HepG2 (cell line): ENCODE measurements around the gene CRTAC1. TPM values are rescaled to one million over a fixed set of nuclear protein-coding genes. Genes with fewer than 3 reads are reported as not detected.

Source experiments
- ATAC-seq: fragments of 200-7000 bp; cut with Tn5 transposase; 3 replicates; pipeline ENCODE4 v1.9.1; 2020; ENCODE audit warnings: mild to moderate bottlenecking, moderate library complexity
- BruUV-seq: library from RNA; stranded (reverse); fragments of 400-500 nt; replicated peaks from 2 replicates; lab custom pipeline; 2021; lab: Mats Ljungman, UMichigan
- CTCF ChIA-PET: fragments of 300-600 bp; formaldehyde crosslinking; extraction: SDS; loops from one replicate; lab custom pipeline; 2021; ENCODE audit warnings: low total read pairs, inconsistent platforms, low intra/inter-chr PET ratio; lab: Yijun Ruan, JAX
- POLR2A ChIA-PET: fragments of 350-600 bp; sonication (Branson Sonifier 250); formaldehyde crosslinking; loops from one replicate; lab custom pipeline; 2020; ENCODE audit warnings: antibody characterized with exemption, inconsistent platforms; lab: Yijun Ruan, JAX
- DNase-seq: peaks from one replicate; pipeline ENCODE4 v3.0.0-alpha.2; 2015; ENCODE audit warnings: low spot score
- FAIRE-seq: peaks from 3 replicates; lab custom pipeline; 2011; peaks lifted over from hg19 to GRCh38; lab: Jason Lieb, UNC
- H2AFZ ChIP-seq: one replicate; pipeline ENCODE4 v1.6.1; 2011; ENCODE audit warnings: low read length, inconsistent platforms
- H3K27ac ChIP-seq: fragments of 300-600 bp; 3 replicates; pipeline ENCODE4 v1.8.0; 2011; ENCODE audit warnings: mixed run types, mild to moderate bottlenecking, mixed read lengths, low read length, inconsistent platforms; ENCODE audit not compliant: insufficient read depth; ENCODE audit errors: extremely low read length
- H3K27me3 ChIP-seq, 2 experiments: fragments of 200-600 bp in 1 of 2; 2 replicates in 1 of 2; 3 replicates in 1 of 2; pipeline versions ENCODE4 v1.6.0 to v1.8.0; 2011; ENCODE audit warnings: low read length in 2 of 2, mild to moderate bottlenecking in 2 of 2, moderate library complexity in 2 of 2, inconsistent platforms in 1 of 2; ENCODE audit not compliant: insufficient read depth in 2 of 2, control insufficient read depth in 1 of 2
- H3K36me3 ChIP-seq, 2 experiments: fragments of 200-600 bp in 1 of 2; replicated peaks in 1 of 2; 2 replicates in 1 of 2; 3 replicates in 1 of 2; pipeline versions ENCODE4 v1.5.1 to v1.8.0; 2011; ENCODE audit warnings: low read length in 2 of 2, inconsistent platforms in 1 of 2; ENCODE audit not compliant: insufficient read depth in 2 of 2, control insufficient read depth in 1 of 2
- H3K4me1 ChIP-seq: 2 replicates; pipeline ENCODE4 v1.5.1; 2012; ENCODE audit warnings: low read length, inconsistent platforms; ENCODE audit not compliant: insufficient read depth
- H3K4me2 ChIP-seq: 2 replicates; pipeline ENCODE4 v1.6.0; 2011; ENCODE audit warnings: low read depth, low read length, inconsistent platforms
- H3K4me3 ChIP-seq, 3 experiments: fragments of 200-600 bp in 1 of 3; sonication (generic), shearing (Covaris generic) in 1 of 3; replicated peaks in 1 of 3; 2 replicates each; pipeline ENCODE4 v1.5.1; 2011 to 2016; ENCODE audit warnings: low read length in 3 of 3, inconsistent platforms in 2 of 3, low read depth in 2 of 3, mild to moderate bottlenecking in 2 of 3, control low read depth in 1 of 3, mixed read lengths in 1 of 3; ENCODE audit not compliant: insufficient read depth in 1 of 3
- H3K79me2 ChIP-seq: one replicate; pipeline ENCODE4 v1.6.1; 2011; ENCODE audit warnings: low read length, inconsistent platforms; ENCODE audit not compliant: insufficient read depth
- H3K9ac ChIP-seq: 2 replicates; pipeline ENCODE4 v1.6.0; 2011; ENCODE audit warnings: mild to moderate bottlenecking, low read depth, low read length, inconsistent platforms; ENCODE audit not compliant: insufficient read depth
- H3K9me3 ChIP-seq: 2 replicates; pipeline ENCODE4 v1.5.1; 2012; ENCODE audit warnings: mild to moderate bottlenecking, low read length
- H4K20me1 ChIP-seq: 2 replicates; pipeline ENCODE4 v1.6.0; 2011; ENCODE audit warnings: inconsistent platforms, mild to moderate bottlenecking, low read length, moderate library complexity; ENCODE audit not compliant: insufficient read depth
- FOXP4 ChIP-seq: sonication (generic); formaldehyde crosslinking; IDR thresholded peaks from 2 replicates; pipeline ENCODE4 v1.4.0; 2020; ENCODE audit warnings: missing genetic modification reagents
- HOXD1 ChIP-seq: sonication (generic); formaldehyde crosslinking; IDR thresholded peaks from 2 replicates; pipeline ENCODE4 v1.5.0; 2020; ENCODE audit warnings: missing genetic modification reagents
- MTERF4 ChIP-seq: sonication (generic); formaldehyde crosslinking; IDR thresholded peaks from 2 replicates; pipeline ENCODE4 v1.8.0; 2023; ENCODE audit warnings: mild to moderate bottlenecking, missing genetic modification reagents
- PBX3 ChIP-seq: sonication (generic); formaldehyde crosslinking; IDR thresholded peaks from 2 replicates; pipeline ENCODE4 v1.8.1; 2023; ENCODE audit warnings: missing genetic modification reagents, inconsistent platforms, borderline replicate concordance
- RFX5 ChIP-seq: IDR thresholded peaks from 2 replicates; pipeline ENCODE4 v1.6.1; 2011; ENCODE audit warnings: low read depth, low read length, improper control_type of control experiment
- SIN3A ChIP-seq: IDR thresholded peaks from 2 replicates; pipeline ENCODE4 v1.6.1; 2011; ENCODE audit warnings: low read depth, mild to moderate bottlenecking, control low read depth, low read length, borderline replicate concordance
- SMAD1 ChIP-seq: sonication (generic); formaldehyde crosslinking; IDR thresholded peaks from 2 replicates; pipeline ENCODE4 v1.4.0; 2020; ENCODE audit warnings: missing genetic modification reagents, low read depth, mild to moderate bottlenecking, borderline replicate concordance
- ZBTB1 ChIP-seq: sonication (generic); formaldehyde crosslinking; IDR thresholded peaks from 2 replicates; pipeline ENCODE4 v1.4.0; 2020; ENCODE audit warnings: missing genetic modification reagents, borderline replicate concordance
- ZMYM3 ChIP-seq: sonication (generic); formaldehyde crosslinking; IDR thresholded peaks from 2 replicates; pipeline ENCODE4 v1.5.1; 2020; ENCODE audit warnings: mild to moderate bottlenecking, missing genetic modification reagents
- ZNF543 ChIP-seq: sonication (generic); formaldehyde crosslinking; IDR thresholded peaks from 2 replicates; pipeline ENCODE4 v1.4.0; 2020; ENCODE audit warnings: mild to moderate bottlenecking, missing genetic modification reagents
- ZNF629 ChIP-seq: sonication (generic); formaldehyde crosslinking; conservative IDR thresholded peaks from 2 replicates; pipeline ENCODE4 v1.5.0; 2020; ENCODE audit warnings: missing genetic modification reagents
- ZNF792 ChIP-seq: IDR thresholded peaks from 2 replicates; pipeline ENCODE4 v1.6.1; 2016
- ZNF883 ChIP-seq: sonication (generic); formaldehyde crosslinking; IDR thresholded peaks from 2 replicates; pipeline ENCODE4 v1.5.1; 2020; ENCODE audit warnings: mild to moderate bottlenecking, missing genetic modification reagents; ENCODE audit errors: not compliant biosample characterization
- WGBS: methylation state at CpG from one replicate; pipeline ENCODE4 v1.1.6; 2017; ENCODE audit warnings: low lambda C conversion rate; 5-methylcytosine and 5-hydroxymethylcytosine counted together
- in situ Hi-C: cut with HindIII; loops from 2 replicates; pipeline ENCODE4 v1.10.0; 2017; ENCODE audit warnings: low pct_unique_long_range_greater_than_20kb; ENCODE audit not compliant: extremely low pct_ligation_motif_present
- intact Hi-C: fragments of 100-400 bp; cut with micrococcal nuclease; formaldehyde crosslinking; loops from one replicate; pipeline ENCODE4 v1.10.0; 2022; ENCODE audit not compliant: unreplicated experiment
- polyA plus RNA-seq, 8 experiments: library from polyadenylated mRNA; depleted of rRNA in 3 of 8; stranded (reverse) in 7 of 8; unstranded in 1 of 8; fragments of >200 nt; fragmentation: Illumina TruSeq in 4 of 8; extraction: Trizol in 4 of 8; gene quantifications; 2 replicates each; pipeline versions ENCODE4 v1.2.1 to v1.2.3, GENCODE V29; 2011 to 2016; ENCODE audit warnings: low read depth in 4 of 8, missing spikeins in 1 of 8, mixed read lengths in 1 of 8; ENCODE audit not compliant: insufficient read depth in 1 of 8
- total RNA-seq, 5 experiments: library from RNA; depleted of rRNA; stranded (reverse); fragments of >200 nt; fragmentation: Illumina TruSeq; extraction: Trizol; gene quantifications; 2 replicates each; pipeline ENCODE4 v1.2.3, GENCODE V29; 2016; ENCODE audit warnings: low read depth in 1 of 5
- TF ChIP-seq, protein P1 (sequence below): sonication (generic); formaldehyde crosslinking; IDR thresholded peaks from 2 replicates; pipeline ENCODE4 v1.5.1; 2020; ENCODE audit warnings: mild to moderate bottlenecking, moderate library complexity, missing genetic modification reagents

CRTAC1 gene
- total and polyA plus RNA-seq, 2 of the 13 experiments (the other 11 are each of a cell fraction or from before 2014, with no cell fraction given), result not detected

DNA sequence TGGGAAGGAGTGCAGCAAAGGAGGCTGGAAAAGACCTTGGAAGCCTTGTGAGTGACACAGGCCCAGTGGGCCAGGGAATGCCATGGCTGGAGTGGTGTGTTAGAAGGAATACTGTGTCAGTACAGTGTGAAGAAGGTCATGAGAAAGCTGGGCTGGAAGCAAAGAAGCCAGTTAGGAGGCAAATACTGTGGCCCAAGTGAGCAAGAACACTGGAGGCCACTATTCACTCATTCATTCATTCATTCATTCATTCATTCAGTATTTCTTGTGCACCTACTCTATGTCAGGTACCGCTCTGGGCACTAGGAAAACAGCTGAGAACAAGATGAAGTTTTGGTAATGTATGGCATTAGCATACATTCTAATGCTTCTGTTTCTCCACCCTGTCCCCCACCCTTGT, 9.6 kb downstream of the CRTAC1 start:
- POLR2A ChIA-PET, result no interaction called here
- no peak overlapping the region for H3K4me2 ChIP-seq
- intact Hi-C loops (no loop called here), in situ Hi-C loops (no loop called here)
- H3K36me3 ChIP-seq, result no peaks in the 10 kb centered on the region
- no peaks in the 10 kb centered on the region for H4K20me1 ChIP-seq
- H3K27ac ChIP-seq, result no peak overlapping the region
- H3K4me3 ChIP-seq, result no peak overlapping the region
- no peaks in the 10 kb centered on the region for H3K4me1 ChIP-seq
- no peak overlapping the region for H2AFZ ChIP-seq
- H3K9me3 ChIP-seq, result no peaks in the 10 kb centered on the region
- no peak overlapping the region for H3K9ac ChIP-seq
- WGBS, result 6% methylated on average over 1 of the region's 1 CpG
- no TSS peak for BruUV-seq
- no peak for ATAC-seq
- no peak for DNase-seq
- peaks cover 3 to 48% of the 10 kb centered on the region in 2 experiments; a peak in 4 of 5 replicates for H3K27me3 ChIP-seq
- no peak for FAIRE-seq
- CTCF ChIA-PET, result no interaction called here
- no peaks in the 10 kb centered on the region for H3K79me2 ChIP-seq
- TF ChIP-seq ZNF792 (CRISPR knock-in tag) (no peak), ZMYM3 (CRISPR knock-in tag) (no peak), ZNF629 (no peak), SMAD1 (CRISPR knock-in tag) (no peak), ZBTB1 (CRISPR knock-in tag) (no peak), ZNF883 (CRISPR knock-in tag) (no peak), FOXP4 (no peak), HOXD1 (CRISPR knock-in tag) (no peak), PBX3 (CRISPR knock-in tag) (no peak), ZNF543 (CRISPR knock-in tag) (no peak), MTERF4 (no peak), RFX5 (no peak), SIN3A (no peak)
- TF ChIP-seq, protein P1, sequence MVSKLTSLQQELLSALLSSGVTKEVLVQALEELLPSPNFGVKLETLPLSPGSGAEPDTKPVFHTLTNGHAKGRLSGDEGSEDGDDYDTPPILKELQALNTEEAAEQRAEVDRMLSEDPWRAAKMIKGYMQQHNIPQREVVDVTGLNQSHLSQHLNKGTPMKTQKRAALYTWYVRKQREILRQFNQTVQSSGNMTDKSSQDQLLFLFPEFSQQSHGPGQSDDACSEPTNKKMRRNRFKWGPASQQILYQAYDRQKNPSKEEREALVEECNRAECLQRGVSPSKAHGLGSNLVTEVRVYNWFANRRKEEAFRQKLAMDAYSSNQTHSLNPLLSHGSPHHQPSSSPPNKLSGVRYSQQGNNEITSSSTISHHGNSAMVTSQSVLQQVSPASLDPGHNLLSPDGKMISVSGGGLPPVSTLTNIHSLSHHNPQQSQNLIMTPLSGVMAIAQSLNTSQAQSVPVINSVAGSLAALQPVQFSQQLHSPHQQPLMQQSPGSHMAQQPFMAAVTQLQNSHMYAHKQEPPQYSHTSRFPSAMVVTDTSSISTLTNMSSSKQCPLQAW (CRISPR knock-in tag), result no peak
